GM12892 (cell line): ENCODE data around the gene TNFRSF13B.

Experiments used
- POLR2A ChIP-seq: IDR thresholded peaks from 2 replicates; pipeline ENCODE4 v1.6.1; 2011; ENCODE audit warnings: low read depth, low read length, control low read depth
- TAF1 ChIP-seq: IDR thresholded peaks from 2 replicates; pipeline ENCODE4 v1.6.1; 2011; ENCODE audit warnings: low read depth, mild to moderate bottlenecking, control low read depth, low read length, borderline replicate concordance

- TF ChIP-seq POLR2A (no peak), TAF1 (no peak)
Measured at GRCh38 chr17:16936536-16937310, 35.2 kb downstream of the TNFRSF13B start.
